Spleen (tissue), 7 donors: Measurements from ENCODE around the gene TDRD7.

ENCODE experiments used
- POLR2A ChIP-seq, 3 donors: fragments of 450-650 bp; IDR thresholded peaks; one replicate each; pipeline ENCODE4 v1.5.1; 2017; ENCODE audit warnings: antibody characterized with exemption in 3 of 3, mild to moderate bottlenecking in 1 of 3
- TF ChIP-seq, protein P1 (sequence below), 11 experiments: fragments of 200-600 bp in 7 of 11; fragments of 450-650 bp in 4 of 11; sonication (generic) in 4 of 11; IDR thresholded peaks in 8 of 11; conservative IDR thresholded peaks in 3 of 11; 1 replicate in 7 of 11; 2 replicates in 4 of 11; pipeline versions ENCODE4 v1.4.0 to v1.8.0; 2016 to 2021; ENCODE audit warnings: antibody characterized with exemption in 11 of 11, inconsistent platforms in 4 of 11, mild to moderate bottlenecking in 1 of 11
- donor health status: DM: no; HTN: no; CAD: no; lungs with moderate emphysema.
- donor health status: DM: no; HTN: no; CAD: no.
- donor health status: DM: no; HTN: no; CAD: no.

DNA sequence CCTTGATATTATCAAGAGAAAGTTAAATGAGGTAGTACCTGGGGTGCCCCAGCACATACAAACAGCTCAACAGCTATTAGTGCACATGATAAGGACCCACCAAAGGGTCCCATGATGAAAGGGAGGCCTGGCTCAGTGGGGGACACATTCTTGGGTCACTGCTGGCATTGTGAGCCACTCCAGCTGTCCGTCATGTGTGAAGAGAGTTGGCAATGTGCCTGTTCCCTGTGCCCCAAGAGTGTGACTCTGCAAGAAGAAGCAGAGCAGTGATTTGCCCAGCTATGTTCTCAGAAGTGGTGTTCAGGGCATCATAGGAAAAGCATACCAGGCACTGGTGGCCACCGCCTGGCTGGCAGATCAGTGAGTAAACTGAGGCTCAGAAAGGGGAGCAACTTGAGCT lies 37.1 kb upstream of the TDRD7 start:
- TF ChIP-seq, protein P1, sequence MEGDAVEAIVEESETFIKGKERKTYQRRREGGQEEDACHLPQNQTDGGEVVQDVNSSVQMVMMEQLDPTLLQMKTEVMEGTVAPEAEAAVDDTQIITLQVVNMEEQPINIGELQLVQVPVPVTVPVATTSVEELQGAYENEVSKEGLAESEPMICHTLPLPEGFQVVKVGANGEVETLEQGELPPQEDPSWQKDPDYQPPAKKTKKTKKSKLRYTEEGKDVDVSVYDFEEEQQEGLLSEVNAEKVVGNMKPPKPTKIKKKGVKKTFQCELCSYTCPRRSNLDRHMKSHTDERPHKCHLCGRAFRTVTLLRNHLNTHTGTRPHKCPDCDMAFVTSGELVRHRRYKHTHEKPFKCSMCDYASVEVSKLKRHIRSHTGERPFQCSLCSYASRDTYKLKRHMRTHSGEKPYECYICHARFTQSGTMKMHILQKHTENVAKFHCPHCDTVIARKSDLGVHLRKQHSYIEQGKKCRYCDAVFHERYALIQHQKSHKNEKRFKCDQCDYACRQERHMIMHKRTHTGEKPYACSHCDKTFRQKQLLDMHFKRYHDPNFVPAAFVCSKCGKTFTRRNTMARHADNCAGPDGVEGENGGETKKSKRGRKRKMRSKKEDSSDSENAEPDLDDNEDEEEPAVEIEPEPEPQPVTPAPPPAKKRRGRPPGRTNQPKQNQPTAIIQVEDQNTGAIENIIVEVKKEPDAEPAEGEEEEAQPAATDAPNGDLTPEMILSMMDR (IDR thresholded peaks at IDR 0.05 in 8 of 11, conservative IDR thresholded peaks at IDR 0.05 in 3 of 11) = no peak
- TF ChIP-seq POLR2A (IDR thresholded peaks at IDR 0.05) = no peak
